CD4-positive, alpha-beta T cell (primary cell): ENCODE measurements around the gene ANKLE1. TPM values are rescaled to one million over a fixed set of nuclear protein-coding genes. Genes with fewer than 3 reads are reported as not detected.

Source experiments
- ATAC-seq: fragments of 200-7000 bp; cut with Tn5 transposase; one replicate; pipeline ENCODE4 v1.10.0; 2022; ENCODE audit warnings: mild to moderate bottlenecking; ENCODE audit not compliant: poor library complexity
- CTCF ChIA-PET: fragments of 350-600 bp; sonication (Branson Sonifier 250); formaldehyde crosslinking; loops from one replicate; lab custom pipeline; 2021; ENCODE audit warnings: antibody characterized with exemption, inconsistent platforms; lab: Charles Lee
- POLR2A ChIA-PET: fragments of 350-600 bp; sonication (Branson Sonifier 250); formaldehyde crosslinking; loops from one replicate; lab custom pipeline; 2021; ENCODE audit warnings: antibody characterized with exemption, inconsistent platforms; lab: Charles Lee
- DNase-seq, 14 experiments: peaks; one replicate each; pipeline ENCODE4 v3.0.0-alpha.2; 2013 to 2020; ENCODE audit warnings: mixed read lengths in 2 of 14
- H3K27ac ChIP-seq, 2 donors: one replicate each; pipeline versions ENCODE4 v1.5.1 to v1.7.0; 2013; ENCODE audit warnings: low read length in 2 of 2, low read depth in 1 of 2, mild to moderate bottlenecking in 1 of 2
- H3K27me3 ChIP-seq, 2 experiments: 1 replicate in 1 of 2; 2 replicates in 1 of 2; pipeline versions ENCODE4 v1.6.1 to v1.7.0; 2013; ENCODE audit warnings: low read length in 2 of 2, control low read depth in 1 of 2, mild to moderate bottlenecking in 1 of 2, moderate library complexity in 1 of 2; ENCODE audit not compliant: insufficient read depth in 2 of 2, control insufficient read depth in 1 of 2
- H3K36me3 ChIP-seq: one replicate; pipeline ENCODE4 v1.6.1; 2013; ENCODE audit warnings: low read length, control low read depth; ENCODE audit not compliant: insufficient read depth
- H3K4me1 ChIP-seq: one replicate; pipeline ENCODE4 v1.6.1; 2013; ENCODE audit warnings: low read length, control low read depth; ENCODE audit not compliant: insufficient read depth
- H3K4me3 ChIP-seq: one replicate; pipeline ENCODE4 v1.5.1; 2013; ENCODE audit warnings: mild to moderate bottlenecking, low read length, moderate library complexity
- H3K9me3 ChIP-seq, 2 experiments: 1 replicate in 1 of 2; 2 replicates in 1 of 2; pipeline versions ENCODE4 v1.6.1 to v1.7.0; 2013; ENCODE audit warnings: low read length in 2 of 2, mild to moderate bottlenecking in 2 of 2, control low read depth in 1 of 2, moderate library complexity in 1 of 2; ENCODE audit not compliant: control insufficient read depth in 1 of 2, insufficient read depth in 1 of 2
- H3K27ac Mint-ChIP-seq: one replicate; pipeline ENCODE4 v1.8.0; 2020; ENCODE audit warnings: mixed read lengths
- H3K27me3 Mint-ChIP-seq: one replicate; pipeline ENCODE4 v1.8.0; 2021; ENCODE audit warnings: mixed read lengths
- H3K36me3 Mint-ChIP-seq: one replicate; pipeline ENCODE4 v1.8.0; 2021; ENCODE audit warnings: low read depth, mixed read lengths
- H3K4me1 Mint-ChIP-seq: one replicate; pipeline ENCODE4 v1.8.0; 2021; ENCODE audit warnings: low read depth, mixed read lengths
- H3K4me3 Mint-ChIP-seq: one replicate; pipeline ENCODE4 v1.8.0; 2020; ENCODE audit warnings: mild to moderate bottlenecking, mixed read lengths
- H3K9me3 Mint-ChIP-seq: one replicate; pipeline ENCODE4 v1.8.0; 2020; ENCODE audit warnings: mixed read lengths
- intact Hi-C, 2 experiments: fragments of 100-400 bp; cut with DNase I in 1 of 2; cut with micrococcal nuclease in 1 of 2; formaldehyde crosslinking; loops; one replicate each; pipeline versions ENCODE4 v1.15.1 to v1.9.0; 2023 to 2025; cut with DNase I, micrococcal nuclease
- total RNA-seq, 174 experiments: library from RNA in 2 of 174; stranded (reverse) in 2 of 174; gene quantifications; one replicate each; pipeline ENCODE4 v1.2.3 and lab custom pipeline; 2021 to 2026
- TF ChIP-seq, protein P1 (sequence below): fragments of 200-600 bp; IDR thresholded peaks from one replicate; pipeline ENCODE4 v1.8.0; 2022; ENCODE audit warnings: antibody characterized with exemption, mild to moderate bottlenecking

The ANKLE1 gene
- total RNA-seq, 2 experiments from 2014 or later = 0.85 to 1.9 TPM

GRCh38 chr19:17285415-17286135 lies 3.9 kb downstream of the ANKLE1 start:
- ATAC-seq (no peak), DNase-seq (no peak)
- H3K9me3 Mint-ChIP-seq = no peaks in the 10 kb centered on the region
- H3K27ac ChIP-seq = no peak overlapping the region
- no peak overlapping the region for H3K27ac Mint-ChIP-seq
- peaks cover 15% of the 10 kb centered on the region for H3K27me3 Mint-ChIP-seq
- intact Hi-C loops = no loop called here
- H3K4me1 ChIP-seq = peaks cover 23% of the 10 kb centered on the region
- H3K4me1 Mint-ChIP-seq = peaks cover 13% of the 10 kb centered on the region
- H3K36me3 ChIP-seq = no peaks in the 10 kb centered on the region
- H3K9me3 ChIP-seq = no peaks in the 10 kb centered on the region
- H3K36me3 Mint-ChIP-seq = no peaks in the 10 kb centered on the region
- H3K27me3 ChIP-seq = peaks cover 0 to 5% of the 10 kb centered on the region in 2 experiments
- no peak overlapping the region for H3K4me3 ChIP-seq
- ChIA-PET CTCF (interaction anchor here (1.0 kb wide), 1 partner anchor 25 kb away, joined by 3 read pairs; no protein-coding TSS in a partner anchor), POLR2A (no interaction called here)
- TF ChIP-seq, protein P1, sequence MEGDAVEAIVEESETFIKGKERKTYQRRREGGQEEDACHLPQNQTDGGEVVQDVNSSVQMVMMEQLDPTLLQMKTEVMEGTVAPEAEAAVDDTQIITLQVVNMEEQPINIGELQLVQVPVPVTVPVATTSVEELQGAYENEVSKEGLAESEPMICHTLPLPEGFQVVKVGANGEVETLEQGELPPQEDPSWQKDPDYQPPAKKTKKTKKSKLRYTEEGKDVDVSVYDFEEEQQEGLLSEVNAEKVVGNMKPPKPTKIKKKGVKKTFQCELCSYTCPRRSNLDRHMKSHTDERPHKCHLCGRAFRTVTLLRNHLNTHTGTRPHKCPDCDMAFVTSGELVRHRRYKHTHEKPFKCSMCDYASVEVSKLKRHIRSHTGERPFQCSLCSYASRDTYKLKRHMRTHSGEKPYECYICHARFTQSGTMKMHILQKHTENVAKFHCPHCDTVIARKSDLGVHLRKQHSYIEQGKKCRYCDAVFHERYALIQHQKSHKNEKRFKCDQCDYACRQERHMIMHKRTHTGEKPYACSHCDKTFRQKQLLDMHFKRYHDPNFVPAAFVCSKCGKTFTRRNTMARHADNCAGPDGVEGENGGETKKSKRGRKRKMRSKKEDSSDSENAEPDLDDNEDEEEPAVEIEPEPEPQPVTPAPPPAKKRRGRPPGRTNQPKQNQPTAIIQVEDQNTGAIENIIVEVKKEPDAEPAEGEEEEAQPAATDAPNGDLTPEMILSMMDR = no peak
- H3K4me3 Mint-ChIP-seq = no peak overlapping the region

- no peaks in the 10 kb centered on the region for H3K9me3 ChIP-seq
- no peak overlapping the region for H3K4me3 ChIP-seq
- peaks cover 13% of the 10 kb centered on the region for H3K27me3 Mint-ChIP-seq
- ChIA-PET POLR2A (no interaction called here), CTCF (no interaction called here)
- ATAC-seq (no peak), DNase-seq (no peak)
- H3K27ac Mint-ChIP-seq = no peak overlapping the region
- H3K4me3 Mint-ChIP-seq = no peak overlapping the region
- no peak overlapping the region for H3K27ac ChIP-seq
- intact Hi-C loops = no loop called here
- no peaks in the 10 kb centered on the region for H3K9me3 Mint-ChIP-seq
- H3K36me3 Mint-ChIP-seq = no peaks in the 10 kb centered on the region
- TF ChIP-seq, protein P1 = no peak
- H3K36me3 ChIP-seq = no peaks in the 10 kb centered on the region
- peaks cover 21% of the 10 kb centered on the region for H3K4me1 ChIP-seq
- H3K27me3 ChIP-seq = peaks cover 0 to 4% of the 10 kb centered on the region in 2 experiments
- peaks cover 11% of the 10 kb centered on the region for H3K4me1 Mint-ChIP-seq
Observed at GRCh38 chr19:17286263-17286662, 4.6 kb downstream of the ANKLE1 start.

DNA sequence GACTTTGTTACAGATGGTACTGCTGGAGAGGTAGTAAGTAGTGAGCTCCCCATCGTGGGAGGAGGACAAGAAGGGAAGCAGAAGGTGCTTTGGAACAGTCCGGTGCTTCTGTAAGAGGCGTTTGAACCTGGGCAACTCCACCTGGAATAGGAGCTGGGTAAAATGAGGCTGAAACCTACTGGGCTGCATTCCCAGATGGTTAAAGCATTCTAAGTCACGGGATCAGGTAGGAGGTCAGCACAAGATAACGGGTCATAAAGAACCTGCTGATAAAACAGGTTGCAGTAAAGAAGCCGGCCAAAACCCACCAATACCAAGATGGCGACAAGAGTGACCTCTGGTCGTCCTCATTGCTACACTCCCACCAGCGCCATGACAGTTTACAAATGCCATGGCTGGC lies 5.1 kb downstream of the ANKLE1 start:
- ATAC-seq (no peak), DNase-seq (no peak)
- Histone ChIP-seq H3K4me3 (no peak overlapping the region), H3K27me3 (no peaks in the 10 kb centered on the region), H3K27ac (no peak overlapping the region), H3K4me1 (peaks cover 18% of the 10 kb centered on the region), H3K9me3 (no peaks in the 10 kb centered on the region), H3K36me3 (no peaks in the 10 kb centered on the region)
- no peaks in the 10 kb centered on the region for H3K9me3 Mint-ChIP-seq
- H3K27ac Mint-ChIP-seq = no peak overlapping the region
- intact Hi-C loops = no loop called here
- TF ChIP-seq, protein P1 = no peak
- H3K27me3 Mint-ChIP-seq = peaks cover 9% of the 10 kb centered on the region
- peaks cover 8% of the 10 kb centered on the region for H3K4me1 Mint-ChIP-seq
- no peaks in the 10 kb centered on the region for H3K36me3 Mint-ChIP-seq
- CTCF ChIA-PET = interaction anchor here (0.6 kb wide), 1 partner anchor 213 kb away, joined by 3 read pairs; no protein-coding TSS in a partner anchor
- POLR2A ChIA-PET = no interaction called here
- H3K4me3 Mint-ChIP-seq = no peak overlapping the region
